Uterus (tissue), 4 donors: ENCODE data around the gene RAB13. TPM values are rescaled to one million over a fixed set of nuclear protein-coding genes. Genes with fewer than 3 reads are reported as not detected.

Experiments used
- DNase-seq, 2 donors: peaks; one replicate each; pipeline ENCODE4 v3.0.0-alpha.2; 2019 to 2020
- H3K27ac ChIP-seq, 2 donors: fragments of 200-600 bp; sonication (generic); 1 replicate in 1 of 2; 2 replicates in 1 of 2; pipeline ENCODE4 v1.5.1; 2016 to 2018
- H3K27me3 ChIP-seq, 2 donors: fragments of 200-600 bp; sonication (generic); one replicate each; pipeline ENCODE4 v1.5.1; 2018 to 2019; ENCODE audit warnings: control low read depth in 1 of 2
- H3K36me3 ChIP-seq, 2 donors: fragments of 200-600 bp; sonication (generic); one replicate each; pipeline ENCODE4 v1.5.1; 2019; ENCODE audit warnings: control low read depth in 1 of 2
- H3K4me1 ChIP-seq, 2 donors: fragments of 200-600 bp; sonication (generic); one replicate each; pipeline ENCODE4 v1.5.1; 2018 to 2019; ENCODE audit warnings: control low read depth in 1 of 2
- H3K4me3 ChIP-seq, 2 donors: fragments of 200-600 bp; sonication (generic); 1 replicate in 1 of 2; 2 replicates in 1 of 2; pipeline ENCODE4 v1.5.1; 2018 to 2019; ENCODE audit warnings: mild to moderate bottlenecking in 1 of 2
- H3K9me3 ChIP-seq, 2 donors: fragments of 200-600 bp; sonication (generic); one replicate each; pipeline ENCODE4 v1.5.1; 2019; ENCODE audit warnings: control low read depth in 1 of 2
- POLR2A ChIP-seq, 2 donors: fragments of 450-650 bp; IDR thresholded peaks; one replicate each; pipeline ENCODE4 v1.6.1; 2016; ENCODE audit warnings: antibody characterized with exemption in 2 of 2, mild to moderate bottlenecking in 1 of 2, moderate library complexity in 1 of 2
- intact Hi-C: fragments of 100-400 bp; cut with DNase I; formaldehyde crosslinking; loops from one replicate; pipeline ENCODE4 v1.15.1; 2023; ENCODE audit warnings: low total_unique reads
- total RNA-seq, 4 donors: library from RNA; depleted of rRNA in 3 of 4; stranded (reverse); fragments of >200 nt in 3 of 4; gene quantifications; one replicate each; pipeline versions ENCODE4 v1.1.0 to v1.2.4, GENCODE V29; 2014 to 2023
- TF ChIP-seq, protein P1 (sequence below), 4 experiments: fragments of 200-600 bp in 2 of 4; fragments of 450-650 bp in 2 of 4; sonication (generic) in 2 of 4; IDR thresholded peaks; one replicate each; pipeline ENCODE4 v1.5.1; 2016 to 2019; ENCODE audit warnings: antibody characterized with exemption in 4 of 4, mild to moderate bottlenecking in 2 of 4, moderate library complexity in 1 of 4
- donor health status: DM: yes; HTN: yes; CAD: no.

Gene RAB13
- total RNA-seq, 4 donors from 2014 or later = 16.9 to 120 (median 33.2) TPM

DNA sequence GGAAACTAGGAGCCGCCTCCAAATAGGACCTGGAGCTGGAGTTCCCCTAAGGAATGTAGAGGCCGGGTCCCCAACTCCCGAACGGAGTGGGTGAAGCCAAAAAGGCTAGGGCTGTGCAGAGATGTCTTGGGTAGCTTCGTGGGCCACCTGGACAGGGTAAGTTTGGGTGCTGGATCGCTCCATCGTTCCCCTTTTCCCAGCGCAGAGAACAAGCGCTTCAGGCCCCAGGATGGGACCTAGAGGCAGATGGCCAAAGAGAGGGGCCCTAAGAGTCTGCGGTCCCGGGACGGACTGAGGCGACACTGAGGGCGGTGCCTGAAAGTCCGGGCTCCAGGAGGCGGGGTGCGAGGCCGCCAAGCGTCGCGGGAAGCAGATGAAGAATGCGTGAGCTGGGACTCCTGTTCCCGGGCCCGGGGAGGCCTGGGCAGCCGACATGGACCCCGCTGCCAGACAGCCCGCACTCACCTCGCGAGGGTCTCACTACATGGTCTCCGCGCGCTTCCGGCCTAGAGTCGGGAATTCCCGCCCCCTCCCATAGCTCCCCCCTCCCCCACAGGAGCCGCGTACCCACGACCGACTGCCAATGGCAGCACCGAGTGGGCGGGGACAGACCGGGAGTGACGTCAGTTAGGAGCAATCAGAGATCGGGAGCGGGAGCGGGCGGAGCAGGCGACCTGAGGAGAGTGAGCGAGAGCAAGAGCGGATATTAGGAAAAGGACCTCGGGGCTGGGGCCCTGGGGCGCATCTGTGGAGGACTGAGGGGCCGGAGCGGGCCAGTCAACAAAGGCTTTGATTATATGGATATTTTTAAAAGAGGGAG, 22.9 kb downstream of the RAB13 start, which contains the start of gene SLC39A1:
SLC39A1 (minus strand) TSS at position 508 of the 820 bp plus-strand sequence. CDS start 822 bp downstream, outside the sequence.
- H3K36me3 ChIP-seq = no peaks in the 10 kb centered on the region
- peak; percentile 66 to 83 for TF ChIP-seq POLR2A (IDR thresholded peaks at IDR 0.05)
- TF ChIP-seq, protein P1, sequence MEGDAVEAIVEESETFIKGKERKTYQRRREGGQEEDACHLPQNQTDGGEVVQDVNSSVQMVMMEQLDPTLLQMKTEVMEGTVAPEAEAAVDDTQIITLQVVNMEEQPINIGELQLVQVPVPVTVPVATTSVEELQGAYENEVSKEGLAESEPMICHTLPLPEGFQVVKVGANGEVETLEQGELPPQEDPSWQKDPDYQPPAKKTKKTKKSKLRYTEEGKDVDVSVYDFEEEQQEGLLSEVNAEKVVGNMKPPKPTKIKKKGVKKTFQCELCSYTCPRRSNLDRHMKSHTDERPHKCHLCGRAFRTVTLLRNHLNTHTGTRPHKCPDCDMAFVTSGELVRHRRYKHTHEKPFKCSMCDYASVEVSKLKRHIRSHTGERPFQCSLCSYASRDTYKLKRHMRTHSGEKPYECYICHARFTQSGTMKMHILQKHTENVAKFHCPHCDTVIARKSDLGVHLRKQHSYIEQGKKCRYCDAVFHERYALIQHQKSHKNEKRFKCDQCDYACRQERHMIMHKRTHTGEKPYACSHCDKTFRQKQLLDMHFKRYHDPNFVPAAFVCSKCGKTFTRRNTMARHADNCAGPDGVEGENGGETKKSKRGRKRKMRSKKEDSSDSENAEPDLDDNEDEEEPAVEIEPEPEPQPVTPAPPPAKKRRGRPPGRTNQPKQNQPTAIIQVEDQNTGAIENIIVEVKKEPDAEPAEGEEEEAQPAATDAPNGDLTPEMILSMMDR (IDR thresholded peaks at IDR 0.05) = no peak
- peak within 1 kb of the TSS; percentile 68 to 86 for H3K4me3 ChIP-seq
- intact Hi-C loops = no loop called here
- no peaks in the 10 kb centered on the region for H3K9me3 ChIP-seq
- peak; percentile 99 for DNase-seq
- peaks cover 3 to 15% of the 10 kb centered on the region in 2 donors for H3K4me1 ChIP-seq
- H3K27ac ChIP-seq = peak within 1 kb of the TSS; percentile 95 to 96
- H3K27me3 ChIP-seq = no peaks in the 10 kb centered on the region

GRCh38 chr1:153962088-153963029, 23.8 kb downstream of the RAB13 start:
- intact Hi-C loops = no loop called here
- Histone ChIP-seq H3K36me3 (no peaks in the 10 kb centered on the region), H3K9me3 (no peaks in the 10 kb centered on the region), H3K27ac (peak overlapping the region; percentile 95 to 96), H3K27me3 (no peaks in the 10 kb centered on the region), H3K4me3 (peak overlapping the region; percentile 68 to 86), H3K4me1 (peaks cover 3 to 15% of the 10 kb centered on the region in 2 donors)
- no peak for TF ChIP-seq POLR2A (IDR thresholded peaks at IDR 0.05)
- TF ChIP-seq, protein P1 (IDR thresholded peaks at IDR 0.05) = no peak
- DNase-seq = peak; percentile 37 to 49

DNA sequence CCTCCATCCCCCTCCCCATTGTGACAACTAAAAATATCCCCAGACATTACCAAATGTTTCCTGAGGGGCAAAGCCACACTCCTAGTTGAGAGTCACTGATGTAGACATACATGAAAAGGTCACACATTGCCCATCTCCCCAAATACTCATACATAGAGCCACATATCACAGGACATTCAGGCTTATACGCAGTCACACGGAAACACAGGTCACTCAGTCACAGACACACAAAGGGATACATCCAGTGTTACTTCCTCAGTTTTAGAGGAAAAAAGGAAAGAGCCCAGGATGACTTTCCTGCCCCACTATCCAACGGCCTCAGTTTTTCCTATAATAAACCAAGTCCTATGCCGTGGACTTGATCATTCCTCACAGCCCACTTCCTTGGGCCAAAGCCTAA, 24.7 kb downstream of the RAB13 start:
- H3K4me1 ChIP-seq = peaks cover 9 to 21% of the 10 kb centered on the region in 2 donors
- H3K36me3 ChIP-seq = no peaks in the 10 kb centered on the region
- no peak overlapping the region for H3K4me3 ChIP-seq
- no peak for DNase-seq
- H3K27ac ChIP-seq = peak overlapping the region; percentile 95 to 96
- H3K27me3 ChIP-seq = no peaks in the 10 kb centered on the region
- intact Hi-C loops = no loop called here
- no peaks in the 10 kb centered on the region for H3K9me3 ChIP-seq
- TF ChIP-seq POLR2A (IDR thresholded peaks at IDR 0.05) = no peak

GRCh38 chr1:153960206-153960605, 25.9 kb downstream of the RAB13 start:
- Histone ChIP-seq H3K36me3 (no peaks in the 10 kb centered on the region), H3K4me3 (no peak overlapping the region), H3K27me3 (no peaks in the 10 kb centered on the region), H3K9me3 (no peaks in the 10 kb centered on the region), H3K27ac (no peak overlapping the region), H3K4me1 (peaks cover 6 to 27% of the 10 kb centered on the region in 2 donors)
- TF ChIP-seq, protein P1 (IDR thresholded peaks at IDR 0.05) = no peak
- TF ChIP-seq POLR2A (IDR thresholded peaks at IDR 0.05) = no peak
- intact Hi-C loops = no loop called here
- DNase-seq = no peak

- Histone ChIP-seq H3K4me1 (peaks cover 6 to 27% of the 10 kb centered on the region in 2 donors), H3K4me3 (no peak overlapping the region)
- DNase-seq = no peak
Observed at GRCh38 chr1:153959454-153959853, 26.7 kb downstream of the RAB13 start.

More at GRCh38 chr1:153959454-153959853, 26.7 kb downstream of the RAB13 start:
- Histone ChIP-seq H3K36me3 (no peaks in the 10 kb centered on the region), H3K27me3 (no peaks in the 10 kb centered on the region), H3K9me3 (no peaks in the 10 kb centered on the region), H3K27ac (peak overlapping the region; percentile 80 to 85)
- TF ChIP-seq, protein P1 (IDR thresholded peaks at IDR 0.05) = no peak
- no peak for TF ChIP-seq POLR2A (IDR thresholded peaks at IDR 0.05)
- intact Hi-C loops = no loop called here
